AML-193 (cell line): ENCODE data around the gene TRIM63.

ENCODE experiments used
- DNase-seq, 2 experiments: peaks; one replicate each; lab custom pipeline; 2025; lab: John Stamatoyannopoulos, UW

The TRIM63 gene

GRCh38 chr1:26084844-26085243 is 17.4 kb upstream of the TRIM63 start:
- no peak for DNase-seq

- DNase-seq, result no peak
Observed at GRCh38 chr1:26084091-26084561, 16.7 kb upstream of the TRIM63 start.

- DNase-seq, result no peak
Observed at GRCh38 chr1:26083208-26083607, 15.8 kb upstream of the TRIM63 start.

GRCh38 chr1:26082020-26082350 is 14.6 kb upstream of the TRIM63 start:
- no peak for DNase-seq

GRCh38 chr1:26081267-26082019 is 14.0 kb upstream of the TRIM63 start:
- no peak for DNase-seq

- DNase-seq, result no peak
Observed at GRCh38 chr1:26079960-26080814, 12.8 kb upstream of the TRIM63 start.

- DNase-seq, result no peak
Observed at GRCh38 chr1:26079178-26079563, 11.7 kb upstream of the TRIM63 start.

GRCh38 chr1:26078286-26079177 is 11.1 kb upstream of the TRIM63 start:
- DNase-seq, result no peak

- no peak for DNase-seq
Observed at GRCh38 chr1:26077524-26077923, 10.1 kb upstream of the TRIM63 start.

GRCh38 chr1:26075421-26076144 is 8.2 kb upstream of the TRIM63 start:
- no peak for DNase-seq

- DNase-seq, result no peak
Observed at GRCh38 chr1:26072305-26072704, 4.9 kb upstream of the TRIM63 start.

GRCh38 chr1:26070963-26071342 is 3.5 kb upstream of the TRIM63 start:
- DNase-seq, result no peak

- no peak for DNase-seq
Observed at GRCh38 chr1:26070296-26070962, 3.0 kb upstream of the TRIM63 start.

GRCh38 chr1:26069941-26070295 is 2.5 kb upstream of the TRIM63 start:
- no peak for DNase-seq

GRCh38 chr1:26066857-26067256 is 573 bp downstream of the TRIM63 start:
- DNase-seq, result no peak

- DNase-seq, result no peak
Observed at GRCh38 chr1:26066160-26066559, 1.3 kb downstream of the TRIM63 start.

GRCh38 chr1:26064553-26064952 is 2.9 kb downstream of the TRIM63 start:
- DNase-seq, result no peak

GRCh38 chr1:26060832-26061574 is 6.4 kb downstream of the TRIM63 start:
- DNase-seq, result no peak

GRCh38 chr1:26059906-26060305 is 7.5 kb downstream of the TRIM63 start:
- DNase-seq, result no peak

GRCh38 chr1:26058052-26058595 is 9.3 kb downstream of the TRIM63 start:
- DNase-seq, result no peak
